NCI-H1092 treated with DMSO at 0.1 percent for 48 hours (cell line): ENCODE results near the gene KAT2A.
"Not testable (repeated sequence)": the region's sequence is repeated elsewhere in the genome, so short reads cannot be mapped to it uniquely, and the experiment has no call there.

Source experiments
- DNase-seq: peaks from one replicate; lab custom pipeline; 2025; lab: John Stamatoyannopoulos, UW

KAT2A gene

DNA sequence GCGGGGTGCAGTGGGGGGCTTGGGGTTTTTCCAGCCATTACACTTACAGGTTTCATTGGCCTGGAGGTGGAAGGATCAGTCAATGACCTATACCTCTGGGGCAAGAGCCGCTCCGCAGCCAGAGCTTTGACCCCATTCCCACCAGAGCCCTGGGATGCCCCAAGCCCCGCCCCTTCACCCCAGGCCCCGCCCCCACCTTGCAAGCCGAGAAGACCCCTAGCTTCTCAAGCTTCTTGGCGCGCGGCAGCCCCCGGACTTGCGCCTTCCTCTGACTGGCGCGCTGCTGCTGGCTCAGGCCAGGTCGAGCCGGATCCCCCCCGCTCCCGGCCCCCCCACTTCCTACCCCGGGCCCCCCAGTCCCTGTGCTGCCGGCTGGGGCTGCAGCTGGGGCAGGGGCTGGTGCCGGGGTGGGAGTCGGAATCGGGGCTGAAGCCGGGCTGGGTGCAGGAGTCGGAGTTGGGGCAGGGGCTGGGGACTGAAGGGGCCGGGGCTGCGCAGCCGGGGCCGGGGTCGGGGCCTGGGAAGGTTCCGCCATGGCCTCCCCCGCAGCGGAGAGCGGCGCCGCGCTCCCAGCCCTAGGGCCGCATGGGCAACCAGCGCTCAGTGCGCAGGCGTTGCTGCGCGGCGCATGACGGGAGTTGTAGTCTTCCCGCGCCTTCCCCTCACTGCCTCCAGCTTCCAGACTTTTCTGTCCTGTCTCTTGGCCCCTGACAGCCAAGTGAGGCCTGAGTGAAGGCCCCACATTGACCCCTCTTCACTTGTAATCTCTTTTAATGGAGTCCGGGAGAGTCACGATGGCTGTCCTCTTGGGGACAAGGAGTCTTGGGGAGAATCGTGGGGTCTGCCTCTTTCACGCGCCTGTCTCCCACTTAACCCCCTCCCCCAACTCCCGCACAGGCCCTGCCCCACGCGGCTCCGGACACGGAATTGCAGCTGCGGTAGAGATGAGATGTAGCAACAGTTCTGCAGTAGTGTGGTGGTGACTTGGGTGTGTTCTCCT lies at the start of gene KAT2A:
Gene KAT2A (minus strand): TSS at position 598 of the 1,000 bp plus-strand sequence. CDS start 63 bp downstream, at position 535.
- DNase-seq: peak; percentile 72

DNA sequence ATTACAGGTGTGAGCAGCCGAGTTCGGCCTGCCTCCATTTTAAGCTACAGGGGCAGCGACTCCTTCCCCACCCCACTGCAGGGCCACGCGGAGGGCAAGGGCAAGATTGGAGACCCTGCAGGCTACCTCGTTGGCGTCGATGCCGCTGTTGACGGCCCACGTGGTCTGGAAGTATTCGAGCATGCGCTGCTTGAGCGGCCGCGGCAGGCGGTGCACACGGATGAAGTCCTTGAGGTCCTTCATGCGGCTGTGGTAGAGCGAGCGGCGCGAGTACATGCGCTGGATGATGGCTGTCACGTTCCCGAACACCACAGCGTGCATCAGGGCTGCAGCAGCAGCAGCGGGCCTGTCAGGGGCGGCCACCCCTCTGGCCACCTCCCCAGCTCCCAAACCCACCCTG lies 48.2 kb upstream of the KAT2A start:
- DNase-seq: no peak

DNA sequence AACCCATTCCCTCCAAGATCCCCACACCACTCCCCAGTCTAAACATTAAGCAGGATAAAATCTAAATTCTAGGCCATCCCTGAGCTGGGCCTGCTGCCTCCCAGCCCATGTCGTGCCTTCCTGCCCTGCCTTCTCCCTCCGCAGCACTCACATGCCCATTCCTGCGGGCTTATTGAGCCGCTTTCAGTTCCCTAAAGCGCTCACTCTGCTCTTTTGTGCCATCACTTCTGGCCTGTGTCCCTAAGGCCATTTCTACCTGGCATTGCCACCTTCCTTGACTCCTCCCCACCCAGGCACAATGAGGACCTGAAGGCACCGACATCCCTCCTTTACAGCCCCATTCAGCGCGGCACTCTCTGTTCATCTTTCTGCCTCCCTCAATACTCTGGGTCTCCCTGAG lies 46.6 kb upstream of the KAT2A start:
- no peak for DNase-seq

DNA sequence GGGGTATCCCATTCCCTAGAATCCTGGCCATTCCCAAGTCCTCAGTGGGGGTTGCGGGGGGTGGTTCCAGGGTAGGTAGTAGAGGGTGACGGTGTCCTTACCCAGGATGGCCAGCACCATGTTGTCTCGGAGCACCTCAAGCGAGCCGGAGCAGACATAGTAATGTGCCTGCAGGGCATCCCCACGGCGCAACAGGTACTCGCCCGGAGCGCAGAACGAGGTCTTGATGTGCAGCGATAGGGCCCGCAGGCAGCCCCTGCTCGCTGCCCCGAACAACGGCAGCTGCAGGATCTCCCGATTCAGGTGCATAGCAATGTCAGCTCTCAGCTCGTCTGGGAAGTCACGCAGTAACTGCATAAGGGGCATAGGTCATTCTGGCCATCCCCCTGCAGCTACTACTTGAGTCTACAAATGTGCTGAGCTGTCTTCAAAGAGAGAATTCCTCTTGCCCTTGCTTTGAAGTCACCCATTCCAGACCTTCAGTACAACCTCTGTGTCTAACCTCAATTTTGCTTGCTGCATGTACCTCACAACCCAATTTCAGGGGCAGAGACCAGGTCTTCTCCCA lies 45.1 kb upstream of the KAT2A start:
- DNase-seq: no peak

DNA sequence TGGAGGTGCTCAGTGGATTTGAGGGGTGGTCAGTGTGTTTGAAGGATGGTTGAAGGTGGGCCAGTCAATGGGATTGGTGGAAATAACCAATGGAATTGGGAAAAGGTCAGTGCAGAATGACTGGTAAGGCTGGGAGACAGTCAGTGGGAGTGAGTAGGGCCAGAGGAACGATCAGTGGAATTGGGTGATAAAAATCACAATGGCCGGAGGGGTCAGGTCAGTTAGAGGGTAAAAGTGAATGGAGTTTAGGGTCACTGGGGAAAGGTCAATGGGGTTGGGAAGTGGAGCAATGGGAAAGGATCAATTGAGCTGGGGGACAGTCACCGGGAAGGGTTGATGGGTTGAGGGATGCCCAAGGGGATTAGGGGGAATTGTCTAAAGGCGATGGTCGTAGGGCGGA lies 44.6 kb upstream of the KAT2A start:
- no peak for DNase-seq

DNA sequence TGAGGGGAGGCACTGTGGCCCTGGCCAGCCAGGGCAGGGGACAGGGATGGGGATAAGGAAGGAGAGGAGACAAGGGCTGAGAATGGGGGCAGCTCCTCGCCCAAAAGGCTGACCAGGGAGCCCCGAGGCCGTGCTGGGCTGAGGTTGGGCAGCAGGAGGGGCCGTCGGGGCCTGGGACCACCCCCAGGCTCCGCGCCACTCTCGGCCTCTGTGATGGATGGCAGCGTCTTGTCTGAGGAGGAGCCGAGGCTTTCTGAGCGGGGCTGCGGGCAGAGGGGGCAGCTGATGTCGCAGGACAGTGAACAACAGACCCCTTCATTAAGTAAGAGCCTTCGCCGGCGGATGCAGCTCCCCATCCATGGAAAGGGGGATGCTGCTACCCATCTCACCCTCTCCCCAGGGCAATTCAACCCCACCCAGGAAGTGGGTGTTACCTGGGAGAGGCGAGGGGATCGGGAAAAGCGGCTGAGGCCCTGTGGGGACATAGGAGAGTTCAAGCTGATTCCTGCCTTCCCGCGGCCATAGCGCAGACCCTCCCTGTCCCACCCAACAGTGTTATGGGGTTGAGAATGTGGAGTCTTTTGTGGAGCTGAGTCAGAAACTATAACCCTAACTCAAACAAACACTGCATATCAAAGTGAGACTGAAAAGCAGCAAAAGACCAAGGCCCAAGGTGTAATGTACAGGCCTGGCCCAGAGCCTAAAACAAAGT lies 42.7 kb upstream of the KAT2A start:
- DNase-seq: no peak

GRCh38 chr17:42163113-42163512 lies 41.9 kb upstream of the KAT2A start:
- DNase-seq: no peak

DNA sequence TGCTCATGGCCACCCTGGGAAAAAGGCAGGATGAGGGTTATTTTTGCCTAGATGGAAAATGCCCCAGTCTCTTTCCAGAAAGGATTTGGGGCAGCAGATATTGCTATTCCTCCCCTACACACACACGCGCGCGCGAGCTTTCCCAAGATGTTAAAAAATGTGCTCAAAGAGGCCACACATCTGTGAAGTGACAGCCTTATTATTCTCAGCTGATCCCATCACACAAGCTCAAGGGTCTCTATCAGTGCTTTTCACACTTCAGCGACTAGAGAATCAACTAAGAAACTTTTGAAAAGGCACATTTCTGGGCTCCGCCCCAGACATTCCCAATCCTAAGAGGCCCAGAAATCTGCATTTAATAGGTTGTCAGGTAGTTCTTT lies 39.4 kb upstream of the KAT2A start:
- DNase-seq: no peak

GRCh38 chr17:42159796-42160530 lies 38.8 kb upstream of the KAT2A start:
- DNase-seq: no peak

DNA sequence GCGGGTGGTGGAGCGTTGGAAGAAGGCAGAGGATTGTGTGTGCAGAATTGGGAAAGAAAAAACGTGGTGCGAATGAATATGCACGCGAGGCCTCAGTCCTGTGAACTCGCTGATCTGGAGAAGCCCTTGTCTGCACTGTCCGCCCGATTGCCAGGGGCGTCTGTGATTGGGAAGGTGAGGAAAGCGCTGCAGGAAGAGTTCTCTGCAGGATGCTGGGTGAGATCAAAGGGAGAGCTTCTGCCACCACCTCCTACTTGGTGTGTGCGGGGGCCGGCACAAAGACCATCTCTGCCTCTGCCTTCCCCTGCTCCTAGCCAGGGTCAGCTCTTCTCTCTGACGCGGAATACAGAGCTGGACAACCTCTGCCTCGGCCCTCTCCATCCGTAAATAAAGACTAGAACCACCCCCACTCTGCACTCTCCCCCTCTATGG lies 34.5 kb upstream of the KAT2A start:
- DNase-seq: no peak

- no peak for DNase-seq
Measured at GRCh38 chr17:42153919-42154742, 33.0 kb upstream of the KAT2A start.

DNA sequence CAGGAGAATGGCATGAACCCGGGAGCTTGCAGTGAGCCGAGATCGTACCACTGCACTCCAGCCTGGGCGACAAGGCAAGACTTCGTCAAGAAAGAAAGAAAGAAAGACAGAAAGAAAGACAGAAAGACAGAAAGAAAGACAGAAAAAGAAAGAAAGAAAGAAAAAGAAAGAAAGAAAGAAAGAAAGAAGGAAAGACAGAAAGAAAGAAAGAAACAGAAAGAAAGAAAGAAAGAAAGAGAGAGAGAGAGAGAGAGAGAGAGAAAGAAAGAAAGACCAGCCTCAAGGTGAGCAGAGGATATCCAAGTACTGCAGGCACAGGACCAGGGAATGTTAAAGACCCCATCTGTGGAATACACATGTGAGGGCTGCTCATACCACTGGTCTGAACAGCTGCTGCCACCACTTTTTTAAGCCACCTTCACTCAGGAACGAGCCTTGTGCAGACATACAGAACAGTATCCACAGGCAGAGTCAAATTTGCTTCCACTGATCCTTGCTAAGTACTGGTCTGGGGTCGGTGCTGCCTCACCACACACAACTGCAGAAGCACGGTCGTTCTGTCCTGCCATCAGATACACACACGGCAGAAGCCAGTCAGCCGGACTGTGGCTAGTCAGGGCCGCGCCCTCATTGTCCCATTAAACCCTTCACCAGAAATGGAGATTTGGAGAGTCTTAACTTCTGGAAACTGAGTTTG lies 25.9 kb upstream of the KAT2A start:
- DNase-seq: no peak

DNA sequence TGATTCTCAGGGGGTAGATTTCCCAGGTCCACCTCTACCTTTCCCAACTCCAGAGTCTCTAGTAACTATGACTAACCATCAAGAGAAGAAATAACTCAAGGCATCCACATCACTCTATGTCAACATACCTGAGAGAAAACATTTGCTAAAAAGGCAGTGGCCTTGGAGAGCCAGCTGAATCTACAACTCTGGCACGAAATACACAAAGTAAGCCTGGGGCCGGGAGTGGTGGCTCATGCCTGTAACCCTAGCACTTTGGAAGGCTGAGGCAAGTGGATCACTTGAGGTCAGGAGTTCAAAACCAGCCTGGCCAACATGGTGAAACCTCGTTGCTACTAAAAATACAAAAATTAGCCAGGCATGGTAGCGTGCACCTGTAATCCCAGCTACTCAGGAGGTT lies 22.0 kb upstream of the KAT2A start:
- DNase-seq: not testable (repeated sequence)

DNA sequence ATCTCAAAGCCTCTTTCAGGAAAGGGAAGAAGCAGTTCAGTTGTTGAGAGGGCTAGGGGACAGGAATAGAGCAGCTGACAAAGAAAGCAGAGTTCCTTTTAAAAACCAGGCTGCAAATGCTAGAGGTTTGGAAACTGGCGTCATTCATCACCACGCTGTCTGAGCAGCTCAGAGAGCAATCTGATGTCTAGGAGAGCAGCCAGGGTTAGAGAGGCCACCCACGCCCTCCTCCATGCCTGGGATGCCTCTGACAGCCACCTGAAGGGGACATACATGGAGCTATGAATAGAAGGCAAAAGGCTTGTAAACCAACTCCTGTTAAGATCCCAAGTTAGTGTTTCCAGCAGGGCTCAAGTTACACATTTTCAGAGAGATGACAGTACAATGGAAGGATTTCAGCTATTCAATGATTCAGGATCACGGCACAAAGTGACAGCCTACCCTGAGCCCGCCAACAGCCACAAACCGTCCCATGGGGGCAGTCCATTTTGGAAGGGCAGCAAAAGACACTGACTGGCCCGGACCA lies 21.3 kb upstream of the KAT2A start:
- DNase-seq: no peak

DNA sequence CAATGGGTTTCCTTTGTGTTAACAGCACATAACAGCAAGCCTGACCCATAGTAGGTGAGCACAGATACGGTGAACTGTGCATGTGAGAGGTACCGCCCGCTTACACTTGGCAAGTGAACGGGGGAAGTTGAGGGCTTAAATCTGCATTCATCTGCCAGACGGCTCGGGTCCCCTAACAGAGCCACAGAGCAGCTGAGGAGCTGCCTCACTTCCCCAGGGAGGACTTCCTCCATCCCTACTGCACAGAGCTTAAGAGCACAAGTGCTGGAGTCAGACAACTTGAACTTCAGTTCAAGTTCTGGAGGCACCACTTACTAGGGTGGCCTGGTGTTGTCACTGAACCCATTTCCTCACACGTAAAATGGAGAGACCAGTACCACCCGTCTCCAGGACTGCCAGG lies 20.2 kb upstream of the KAT2A start:
- no peak for DNase-seq

- DNase-seq: not testable (repeated sequence)
Measured at GRCh38 chr17:42140690-42141089, 19.5 kb upstream of the KAT2A start.

- no peak for DNase-seq
Measured at GRCh38 chr17:42138749-42139492, 17.8 kb upstream of the KAT2A start.

GRCh38 chr17:42136654-42137051 lies 15.5 kb upstream of the KAT2A start:
- no peak for DNase-seq
